ENCODE results near the gene DDX17.

Gene DDX17

DNA sequence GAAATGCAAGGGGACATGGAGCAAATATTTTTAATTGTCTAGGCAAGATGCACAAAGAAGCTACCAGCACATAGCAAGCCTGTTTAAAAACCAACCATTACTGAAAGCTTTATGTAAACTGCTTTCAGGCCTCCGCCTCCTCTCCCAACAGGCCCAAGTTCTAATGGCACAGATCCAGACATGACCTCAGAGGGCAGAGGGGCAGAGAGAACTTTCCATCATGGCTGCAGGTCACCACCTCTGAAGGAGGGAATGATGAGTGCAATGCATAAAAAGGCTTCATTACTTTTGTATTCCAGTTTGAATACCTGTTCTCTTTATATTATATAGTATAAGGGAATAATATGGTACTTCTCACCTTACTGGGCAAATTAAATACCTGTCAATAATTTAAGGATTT is 15.2 kb downstream of the DDX17 start:
- Histone ChIP-seq H3K4me3 (ENCODE audit: low read depth, low read length) (no peak overlapping the region), H3K27ac (ENCODE audit: low read depth, low read length) (peak overlapping the region; percentile 23), H3K4me1 (ENCODE audit: control insufficient read depth, insufficient read depth, low read length) (peaks cover 15% of the 10 kb centered on the region; the same call in 1 of the 2 replicates), H3K36me3 (ENCODE audit: control insufficient read depth, insufficient read depth, low read length) (peaks cover 99% of the 10 kb centered on the region), H3K9me3 (ENCODE audit: control insufficient read depth, insufficient read depth, low read length) (no peaks in the 10 kb centered on the region), H3K27me3 (ENCODE audit: control insufficient read depth, insufficient read depth, low read length) (no peaks in the 10 kb centered on the region), H3K9ac (ENCODE audit: low read depth, low read length) (no peak overlapping the region)

DNA sequence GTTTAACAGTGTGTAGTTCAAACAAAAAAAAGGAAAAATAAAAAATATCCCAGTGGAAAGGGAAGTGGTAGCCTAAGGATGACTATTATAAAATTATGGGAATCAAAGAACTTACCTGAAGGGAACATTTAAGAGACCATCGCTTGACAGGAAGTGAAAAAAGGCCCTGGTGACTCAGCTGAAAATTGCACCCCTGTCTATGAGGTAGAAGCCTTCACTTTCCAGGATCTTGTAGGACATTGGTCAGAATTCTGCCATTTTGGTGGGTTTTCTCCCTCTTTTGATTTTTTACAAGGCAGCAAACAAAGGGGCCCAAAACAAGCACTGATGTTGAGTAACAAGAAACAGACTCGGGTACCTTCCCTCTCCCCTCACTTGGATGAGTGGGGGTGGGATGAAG is 15.6 kb downstream of the DDX17 start:
- Histone ChIP-seq H3K9me3 (ENCODE audit: control insufficient read depth, insufficient read depth, low read length) (no peaks in the 10 kb centered on the region), H3K4me3 (ENCODE audit: low read depth, low read length) (no peak overlapping the region), H3K9ac (ENCODE audit: low read depth, low read length) (no peak overlapping the region), H3K36me3 (ENCODE audit: control insufficient read depth, insufficient read depth, low read length) (peaks cover 98% of the 10 kb centered on the region), H3K4me1 (ENCODE audit: control insufficient read depth, insufficient read depth, low read length) (peaks cover 16% of the 10 kb centered on the region; the same call in 1 of the 2 replicates), H3K27me3 (ENCODE audit: control insufficient read depth, insufficient read depth, low read length) (no peaks in the 10 kb centered on the region), H3K27ac (ENCODE audit: low read depth, low read length) (peak overlapping the region; percentile 23)

DNA sequence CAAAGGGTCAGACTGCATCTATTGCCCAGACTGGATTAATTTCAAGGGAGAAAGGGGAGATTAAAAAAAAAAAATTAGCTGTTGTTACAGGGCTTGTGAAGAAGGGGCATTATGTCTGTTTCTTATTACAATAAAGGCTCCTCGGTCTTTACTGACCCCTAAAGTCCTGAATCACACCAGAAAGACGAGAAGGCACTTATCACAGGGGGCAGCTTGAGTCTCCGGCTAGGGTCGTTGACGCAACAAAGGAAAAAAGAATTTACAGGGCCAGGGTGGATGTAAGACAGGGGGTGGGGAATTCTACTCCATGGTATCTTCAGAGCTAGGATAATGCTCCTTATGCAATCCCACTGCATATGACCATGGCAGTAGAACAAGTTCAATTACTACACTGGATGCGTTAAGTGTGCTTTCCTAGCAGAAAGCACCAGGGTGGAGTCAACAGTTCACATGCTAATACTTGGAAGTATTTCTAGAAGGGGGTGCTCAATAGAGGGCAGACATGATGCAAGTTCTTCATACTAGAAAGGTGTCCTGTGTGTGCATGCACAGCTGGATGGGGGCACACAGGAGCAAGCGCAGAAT is 16.5 kb downstream of the DDX17 start:
- peak overlapping the region; percentile 23 for H3K27ac ChIP-seq (ENCODE audit: low read depth, low read length)
- H3K4me3 ChIP-seq (ENCODE audit: low read depth, low read length) = no peak overlapping the region
- H3K36me3 ChIP-seq (ENCODE audit: control insufficient read depth, insufficient read depth, low read length) = peaks cover 99% of the 10 kb centered on the region
- H3K9me3 ChIP-seq (ENCODE audit: control insufficient read depth, insufficient read depth, low read length) = no peaks in the 10 kb centered on the region
- no peaks in the 10 kb centered on the region for H3K27me3 ChIP-seq (ENCODE audit: control insufficient read depth, insufficient read depth, low read length)
- peaks cover 16% of the 10 kb centered on the region; the same call in 1 of the 2 replicates for H3K4me1 ChIP-seq (ENCODE audit: control insufficient read depth, insufficient read depth, low read length)
- H3K9ac ChIP-seq (ENCODE audit: low read depth, low read length) = no peak overlapping the region

DNA sequence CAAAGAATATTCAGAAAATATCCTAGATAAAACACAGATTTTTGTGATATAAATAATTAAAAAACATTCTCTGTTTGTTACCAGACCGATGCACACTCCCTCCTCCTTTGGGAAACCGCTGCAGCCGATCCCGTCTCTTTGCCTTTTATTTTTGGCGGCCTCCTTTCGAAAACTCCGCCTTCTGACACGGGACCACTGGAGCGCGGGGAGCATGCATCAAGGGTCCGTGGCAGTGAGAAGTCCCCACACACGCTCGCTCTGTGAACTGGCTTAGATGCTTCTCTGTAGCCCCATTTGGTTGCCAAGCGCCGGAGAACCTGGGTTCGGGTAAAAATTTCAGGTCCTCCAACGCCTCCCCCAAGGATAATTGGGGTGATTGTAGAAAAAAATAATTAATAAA is 17.0 kb downstream of the DDX17 start:
- Histone ChIP-seq H3K4me1 (ENCODE audit: control insufficient read depth, insufficient read depth, low read length) (peaks cover 16% of the 10 kb centered on the region; the same call in 1 of the 2 replicates), H3K27me3 (ENCODE audit: control insufficient read depth, insufficient read depth, low read length) (no peaks in the 10 kb centered on the region), H3K36me3 (ENCODE audit: control insufficient read depth, insufficient read depth, low read length) (peaks cover 99% of the 10 kb centered on the region), H3K4me3 (ENCODE audit: low read depth, low read length) (no peak overlapping the region), H3K9me3 (ENCODE audit: control insufficient read depth, insufficient read depth, low read length) (no peaks in the 10 kb centered on the region), H3K9ac (ENCODE audit: low read depth, low read length) (no peak overlapping the region), H3K27ac (ENCODE audit: low read depth, low read length) (no peak overlapping the region)

DNA sequence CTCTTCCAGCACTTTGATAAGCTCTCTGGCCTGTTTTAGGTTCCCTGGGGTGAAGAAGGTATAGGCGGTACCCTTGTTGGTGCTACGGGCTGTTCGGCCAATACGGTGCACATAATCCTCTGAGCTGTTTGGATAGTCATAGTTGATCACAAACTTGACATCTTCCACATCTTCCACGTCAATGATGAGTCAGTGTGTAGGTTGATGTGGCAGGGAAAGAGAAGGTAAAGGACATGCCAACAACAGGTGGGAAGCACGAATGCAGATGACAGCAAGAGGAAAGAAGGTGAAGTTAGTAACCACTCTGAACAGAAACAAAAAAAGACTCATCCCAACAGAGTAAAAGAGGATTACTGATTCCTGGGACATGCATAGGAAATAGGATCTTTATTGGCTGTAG is 18.2 kb downstream of the DDX17 start:
- H3K27me3 ChIP-seq (ENCODE audit: control insufficient read depth, insufficient read depth, low read length) = no peaks in the 10 kb centered on the region

DNA sequence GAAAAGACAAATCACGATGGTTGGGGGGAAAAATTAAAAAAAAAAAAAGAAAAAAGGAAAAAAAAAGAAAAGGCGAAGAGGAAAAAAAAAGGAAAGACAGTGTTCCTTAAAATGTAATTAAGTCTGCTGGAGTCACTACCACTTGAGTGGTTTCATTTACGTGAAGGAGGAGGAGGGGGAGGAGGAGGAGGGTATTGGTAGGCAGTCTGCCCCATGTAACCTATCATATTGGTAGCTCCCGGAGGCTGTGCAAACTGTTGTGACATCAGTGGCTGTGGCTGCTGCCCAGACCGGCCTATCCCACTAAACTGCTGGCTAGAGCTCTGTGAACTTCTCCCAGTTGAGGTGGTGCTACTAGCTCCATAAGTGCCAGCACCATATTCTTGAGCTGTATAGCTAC is 20.3 kb downstream of the DDX17 start:
- no peak overlapping the region for H3K27ac ChIP-seq (ENCODE audit: low read depth, low read length)
- H3K9me3 ChIP-seq (ENCODE audit: control insufficient read depth, insufficient read depth, low read length) = no peaks in the 10 kb centered on the region
- peaks cover 99% of the 10 kb centered on the region for H3K36me3 ChIP-seq (ENCODE audit: control insufficient read depth, insufficient read depth, low read length)
- no peak overlapping the region for H3K4me3 ChIP-seq (ENCODE audit: low read depth, low read length)
- H3K4me1 ChIP-seq (ENCODE audit: control insufficient read depth, insufficient read depth, low read length) = peaks cover 13% of the 10 kb centered on the region; the same call in 1 of the 2 replicates
- H3K27me3 ChIP-seq (ENCODE audit: control insufficient read depth, insufficient read depth, low read length) = no peaks in the 10 kb centered on the region
- H3K9ac ChIP-seq (ENCODE audit: low read depth, low read length) = no peak overlapping the region

More for the DNA sequence above, 18.2 kb downstream of the DDX17 start:
- Histone ChIP-seq H3K9me3 (ENCODE audit: control insufficient read depth, insufficient read depth, low read length) (no peaks in the 10 kb centered on the region), H3K4me3 (ENCODE audit: low read depth, low read length) (no peak overlapping the region), H3K9ac (ENCODE audit: low read depth, low read length) (no peak overlapping the region), H3K4me1 (ENCODE audit: control insufficient read depth, insufficient read depth, low read length) (peaks cover 16% of the 10 kb centered on the region; the same call in 1 of the 2 replicates), H3K27ac (ENCODE audit: low read depth, low read length) (no peak overlapping the region), H3K36me3 (ENCODE audit: control insufficient read depth, insufficient read depth, low read length) (peaks cover 99% of the 10 kb centered on the region)

DNA sequence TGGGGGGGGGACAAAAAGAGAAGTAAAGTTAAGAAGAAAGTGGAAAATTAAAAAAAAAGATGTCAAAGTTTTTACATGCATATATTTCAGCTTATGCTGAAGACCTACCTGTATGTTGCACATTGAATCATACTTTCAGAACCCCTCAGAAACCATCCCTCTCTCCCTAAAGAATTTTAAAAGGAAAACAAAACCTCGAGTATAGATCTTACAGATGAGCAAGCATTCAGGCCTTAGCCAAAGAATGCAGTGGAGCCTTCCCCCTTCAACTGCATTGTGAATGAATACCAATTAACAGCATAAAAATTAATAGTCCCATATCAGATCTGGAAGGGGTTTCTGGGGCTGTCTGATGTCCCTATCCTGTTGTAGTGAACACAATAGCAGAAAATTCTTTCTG is 21.9 kb downstream of the DDX17 start:
- Histone ChIP-seq H3K9me3 (ENCODE audit: control insufficient read depth, insufficient read depth, low read length) (no peaks in the 10 kb centered on the region), H3K27me3 (ENCODE audit: control insufficient read depth, insufficient read depth, low read length) (no peaks in the 10 kb centered on the region), H3K36me3 (ENCODE audit: control insufficient read depth, insufficient read depth, low read length) (peaks cover 89% of the 10 kb centered on the region), H3K27ac (ENCODE audit: low read depth, low read length) (peak overlapping the region; percentile 29), H3K9ac (ENCODE audit: low read depth, low read length) (no peak overlapping the region), H3K4me3 (ENCODE audit: low read depth, low read length) (no peak overlapping the region), H3K4me1 (ENCODE audit: control insufficient read depth, insufficient read depth, low read length) (peaks cover 4% of the 10 kb centered on the region; the same call in 1 of the 2 replicates)

DNA sequence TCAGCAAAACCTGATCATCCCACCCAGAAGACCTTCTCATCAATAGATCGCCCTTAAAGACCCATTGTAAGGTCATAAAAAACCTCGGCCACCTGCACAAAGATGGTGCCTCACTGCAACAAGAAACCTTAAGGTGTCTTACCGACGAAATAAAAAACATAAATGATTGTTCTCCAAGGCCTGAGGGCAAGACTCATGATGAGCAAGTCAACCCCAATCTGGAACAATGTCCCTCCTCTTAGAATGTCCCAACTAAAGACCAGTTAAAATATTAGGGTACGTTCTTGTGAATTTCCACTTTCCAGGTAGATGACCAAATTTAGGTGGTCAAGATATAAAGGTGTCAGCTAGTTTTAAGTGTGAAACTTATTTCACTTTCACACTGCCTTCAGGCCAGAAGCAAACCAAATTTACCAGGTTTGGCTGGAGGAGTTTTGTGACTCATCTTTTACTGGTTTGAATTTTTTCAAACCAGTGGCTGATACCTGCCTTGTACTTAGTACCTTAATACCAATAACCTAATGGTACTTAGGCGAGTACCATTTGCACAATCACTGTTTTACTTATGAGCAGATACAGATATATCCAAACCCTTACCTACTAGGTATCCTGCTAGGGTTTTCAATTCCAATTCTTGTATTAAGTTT is 23.3 kb downstream of the DDX17 start:
- Histone ChIP-seq H3K27me3 (ENCODE audit: control insufficient read depth, insufficient read depth, low read length) (no peaks in the 10 kb centered on the region), H3K36me3 (ENCODE audit: control insufficient read depth, insufficient read depth, low read length) (peaks cover 79% of the 10 kb centered on the region), H3K27ac (ENCODE audit: low read depth, low read length) (no peak overlapping the region), H3K9ac (ENCODE audit: low read depth, low read length) (no peak overlapping the region), H3K4me3 (ENCODE audit: low read depth, low read length) (no peak overlapping the region), H3K9me3 (ENCODE audit: control insufficient read depth, insufficient read depth, low read length) (no peaks in the 10 kb centered on the region), H3K4me1 (ENCODE audit: control insufficient read depth, insufficient read depth, low read length) (peaks cover 4% of the 10 kb centered on the region; the same call in 1 of the 2 replicates)

DNA sequence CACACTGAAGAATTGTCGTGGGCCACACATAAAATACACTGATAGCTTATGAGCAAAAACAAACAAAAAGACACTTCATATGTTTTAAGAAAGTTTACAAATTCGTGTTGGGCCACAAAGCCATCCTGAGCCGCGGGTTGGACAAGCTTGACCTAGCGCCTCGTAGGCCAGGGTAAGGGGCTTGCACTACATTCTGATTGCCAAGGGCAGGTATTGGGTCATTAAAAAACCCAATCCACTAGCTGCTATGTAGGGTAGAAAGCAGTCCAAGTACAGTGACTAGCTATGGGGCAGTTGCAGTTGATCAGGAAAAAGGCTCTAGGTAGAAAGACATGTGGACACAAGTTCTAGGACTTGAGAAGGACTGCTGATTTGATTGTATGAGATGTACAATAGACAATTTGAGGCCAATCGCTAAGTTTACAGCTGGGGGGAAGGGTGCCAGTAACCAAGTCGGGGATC is 24.2 kb downstream of the DDX17 start:
- Histone ChIP-seq H3K36me3 (ENCODE audit: control insufficient read depth, insufficient read depth, low read length) (peaks cover 71% of the 10 kb centered on the region), H3K27ac (ENCODE audit: low read depth, low read length) (no peak overlapping the region), H3K4me3 (ENCODE audit: low read depth, low read length) (no peak overlapping the region), H3K9me3 (ENCODE audit: control insufficient read depth, insufficient read depth, low read length) (no peaks in the 10 kb centered on the region), H3K27me3 (ENCODE audit: control insufficient read depth, insufficient read depth, low read length) (no peaks in the 10 kb centered on the region), H3K4me1 (ENCODE audit: control insufficient read depth, insufficient read depth, low read length) (peaks cover 4% of the 10 kb centered on the region; the same call in 1 of the 2 replicates), H3K9ac (ENCODE audit: low read depth, low read length) (no peak overlapping the region)

DNA sequence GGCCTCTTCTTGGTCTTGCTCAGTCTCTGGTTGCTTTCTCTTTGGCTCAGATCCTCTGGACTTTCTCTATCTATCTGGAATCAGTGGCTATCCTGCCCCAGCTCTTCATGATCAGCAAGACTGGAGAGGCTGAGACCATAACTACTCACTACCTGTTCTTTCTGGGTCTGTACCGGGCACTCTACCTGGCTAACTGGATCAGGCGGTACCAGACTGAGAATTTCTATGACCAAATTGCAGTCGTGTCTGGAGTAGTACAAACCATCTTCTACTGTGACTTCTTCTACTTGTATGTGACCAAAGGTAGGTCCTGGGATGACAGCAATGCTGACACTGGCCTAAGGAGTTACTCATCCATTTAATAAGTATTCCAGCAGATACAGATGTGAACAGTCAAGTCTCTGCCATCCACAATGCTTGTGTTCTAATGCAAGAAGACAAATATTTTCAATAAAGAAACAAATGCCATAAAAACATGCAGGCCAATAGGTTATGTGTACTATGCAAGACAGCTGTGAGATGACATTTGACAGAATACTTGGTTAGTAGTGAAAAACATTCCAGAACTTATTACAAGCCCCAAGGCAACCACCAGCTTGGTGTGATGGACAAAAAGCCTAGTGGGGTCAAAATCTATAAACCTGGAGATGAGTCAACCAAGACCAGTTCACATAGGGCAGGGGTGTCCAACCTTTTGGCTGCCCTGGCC is 24.8 kb downstream of the DDX17 start:
- H3K9ac ChIP-seq (ENCODE audit: low read depth, low read length) = no peak overlapping the region
- no peaks in the 10 kb centered on the region for H3K9me3 ChIP-seq (ENCODE audit: control insufficient read depth, insufficient read depth, low read length)
- peaks cover 65% of the 10 kb centered on the region for H3K36me3 ChIP-seq (ENCODE audit: control insufficient read depth, insufficient read depth, low read length)
- H3K4me1 ChIP-seq (ENCODE audit: control insufficient read depth, insufficient read depth, low read length) = peaks cover 4% of the 10 kb centered on the region; the same call in 1 of the 2 replicates
- H3K4me3 ChIP-seq (ENCODE audit: low read depth, low read length) = no peak overlapping the region
- H3K27me3 ChIP-seq (ENCODE audit: control insufficient read depth, insufficient read depth, low read length) = no peaks in the 10 kb centered on the region
- H3K27ac ChIP-seq (ENCODE audit: low read depth, low read length) = no peak overlapping the region

Measured in HUES48 (cell line).